ACHN (cell line): Measurements from ENCODE around the gene ANKRD37.

Source experiments
- DNase-seq: peaks from one replicate; pipeline ENCODE4 v3.0.0-alpha.2; 2015
- in situ Hi-C: cut with HindIII; loops from 2 replicates; pipeline ENCODE4 v1.10.0; 2017; ENCODE audit warnings: low sequenced_read_pairs, low pct_ligation_motif_present, low pct_unique_long_range_greater_than_20kb

Gene ANKRD37

DNA sequence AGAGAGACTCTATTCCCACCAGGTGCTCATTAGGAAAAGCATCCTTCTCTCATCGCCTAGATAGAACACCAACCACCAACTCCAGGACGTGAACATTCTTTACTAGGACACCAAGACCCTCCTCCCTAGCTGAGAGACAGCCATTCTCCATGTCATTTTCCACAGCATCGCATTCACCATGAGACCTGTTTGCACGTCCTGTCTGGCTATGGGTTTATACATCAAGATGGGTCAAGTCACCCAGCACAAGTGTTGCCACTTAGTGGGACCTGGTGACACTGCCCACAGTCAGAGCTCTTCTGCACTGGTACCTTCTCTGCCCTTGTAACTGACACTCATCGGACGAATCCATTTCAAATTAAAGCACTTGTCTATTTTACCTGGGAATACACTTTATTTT is 18.4 kb upstream of the ANKRD37 start:
- DNase-seq = no peak
- in situ Hi-C loops = no loop called here

DNA sequence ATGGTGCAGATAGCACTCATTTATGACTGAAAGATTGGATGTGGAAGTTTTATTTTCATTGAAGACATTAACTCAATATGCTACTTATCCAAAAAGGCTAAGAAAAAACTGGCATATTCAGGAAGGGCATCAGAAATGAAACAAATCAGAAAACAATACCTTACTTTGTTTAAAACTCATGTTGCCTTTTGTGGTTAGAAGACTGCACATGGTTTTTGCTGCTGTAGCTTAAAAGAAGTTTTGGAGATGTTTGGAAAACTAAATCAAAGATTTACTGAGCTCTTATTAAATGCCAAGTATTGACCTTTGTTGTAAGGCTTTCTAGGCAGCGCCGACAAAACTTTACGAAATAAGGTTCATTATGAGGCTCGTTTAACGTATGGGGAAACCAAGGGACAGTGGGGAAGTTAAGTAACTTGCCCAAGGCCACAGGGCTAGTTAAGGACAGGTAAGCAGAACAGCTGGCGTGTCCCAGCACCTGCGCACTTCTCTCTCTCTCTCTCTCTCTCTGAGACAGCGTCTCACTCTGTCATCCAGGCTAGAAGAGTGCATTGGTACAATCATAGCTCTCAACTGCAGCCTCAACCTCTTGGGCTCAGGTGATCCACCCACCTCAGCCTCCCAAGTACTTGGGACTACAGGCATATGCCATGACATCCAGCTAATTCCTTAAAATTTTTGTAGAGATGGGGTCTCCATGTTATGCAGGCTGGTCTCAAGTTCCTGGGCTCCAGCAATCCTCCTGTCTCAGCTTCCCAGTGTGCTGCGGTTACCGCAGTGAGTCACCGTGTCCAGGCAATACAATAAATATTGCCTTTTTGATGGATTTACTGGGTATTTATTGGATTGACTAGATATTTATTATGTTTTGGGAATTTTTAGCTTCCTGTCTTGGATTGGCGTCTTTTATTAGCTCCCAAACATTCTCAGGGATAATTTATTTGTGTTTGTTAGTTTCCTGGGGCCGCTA is 17.0 kb upstream of the ANKRD37 start:
- DNase-seq = no peak
- in situ Hi-C loops = no loop called here

DNA sequence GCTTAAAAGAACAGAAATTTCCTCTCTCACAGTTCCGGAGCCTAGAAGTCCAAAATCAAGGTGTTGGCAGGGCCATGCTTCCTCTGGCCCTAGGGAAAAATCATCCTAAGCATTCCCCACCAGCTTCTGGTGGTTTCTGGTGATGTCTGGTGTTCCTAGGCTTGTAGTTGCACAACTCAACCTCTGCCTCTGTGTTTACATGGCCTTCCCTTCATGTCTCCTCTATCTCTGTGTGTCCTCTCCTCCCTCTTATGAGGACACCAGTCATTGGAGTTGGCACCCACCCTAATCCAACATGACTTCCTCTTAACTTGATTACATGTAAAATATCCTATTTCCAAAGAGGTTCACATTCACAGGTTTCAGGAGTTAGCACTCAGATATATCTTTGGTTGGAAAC is 16.3 kb upstream of the ANKRD37 start:
- DNase-seq = no peak
- in situ Hi-C loops = no loop called here

DNA sequence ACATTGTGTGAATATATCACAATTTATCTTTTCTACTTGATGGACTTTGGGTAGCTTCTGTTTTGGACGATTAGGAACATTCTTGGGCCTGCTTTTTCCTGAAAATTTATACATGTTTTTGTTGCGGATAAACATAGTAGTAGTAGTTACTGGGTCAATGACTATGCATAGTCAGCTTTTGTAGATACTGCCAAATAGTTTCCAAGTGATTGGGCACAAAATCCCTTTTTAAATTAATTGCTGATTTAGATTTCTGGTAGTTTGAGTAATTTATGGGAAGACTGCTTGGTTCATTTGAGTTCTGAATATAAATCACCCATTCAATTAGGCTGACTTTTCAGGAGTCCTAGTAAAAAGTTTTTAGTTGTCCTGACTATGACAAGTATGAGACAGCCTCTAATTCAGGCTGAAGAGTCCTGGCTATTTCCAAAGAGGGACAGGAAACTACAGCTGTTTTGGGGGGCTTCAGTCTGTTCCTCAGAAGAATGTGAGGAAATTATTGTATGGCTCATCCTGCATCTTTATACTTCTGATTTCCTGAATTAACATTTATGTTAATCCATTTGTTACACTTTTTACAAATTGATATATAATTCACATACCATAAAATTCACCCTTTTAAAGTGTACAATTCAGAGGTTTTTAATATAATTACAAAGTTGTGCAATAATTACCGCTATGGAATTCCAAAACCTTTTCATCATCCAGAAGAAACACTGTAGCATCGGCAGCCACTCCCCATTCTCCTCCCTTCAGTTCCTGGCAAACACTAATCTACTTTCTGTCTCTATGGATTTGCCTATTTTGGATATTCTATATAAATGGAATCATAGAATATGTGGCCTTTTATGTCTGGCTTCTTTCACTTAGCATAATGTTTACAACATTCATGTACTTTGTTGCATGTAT is 15.1 kb upstream of the ANKRD37 start:
- DNase-seq = no peak
- in situ Hi-C loops = no loop called here

DNA sequence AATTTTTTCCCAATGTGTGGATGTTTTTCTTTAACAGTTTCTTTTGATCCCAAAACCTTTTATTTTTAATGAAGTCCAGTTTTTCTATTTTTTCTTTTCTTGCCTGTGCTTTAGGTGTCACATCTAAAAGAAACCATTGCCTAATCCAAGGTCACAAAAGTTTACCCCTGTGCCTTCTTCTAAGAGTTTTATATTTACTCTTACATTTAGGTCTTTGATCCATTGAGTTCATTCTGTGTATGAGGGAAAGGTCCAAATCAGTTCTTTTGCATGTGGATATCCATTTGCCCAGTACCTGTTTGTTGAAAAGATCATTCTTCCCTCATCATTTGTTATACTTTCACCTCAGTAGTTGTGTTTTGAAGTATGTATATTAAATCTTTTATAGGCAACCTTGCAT is 13.9 kb upstream of the ANKRD37 start:
- DNase-seq = no peak
- in situ Hi-C loops = no loop called here

DNA sequence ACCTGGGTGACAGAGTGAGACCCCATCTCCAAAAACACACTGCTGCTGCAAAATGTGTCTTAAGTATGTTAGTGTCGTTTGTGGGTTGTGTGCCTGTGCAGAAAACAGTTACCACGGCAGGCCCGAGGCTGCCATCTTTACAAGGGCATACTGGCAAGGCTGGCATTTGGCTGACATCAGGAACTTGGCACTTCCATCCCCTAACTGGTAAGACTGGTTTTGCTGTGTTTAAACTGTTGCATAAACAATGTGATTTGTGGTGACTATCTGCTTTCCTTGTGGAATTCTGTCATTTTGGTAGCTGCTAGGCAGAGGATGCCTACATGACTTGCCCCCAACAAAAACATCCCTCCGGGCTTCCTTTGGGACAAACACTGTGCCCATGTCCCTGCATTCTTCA is 13.2 kb upstream of the ANKRD37 start:
- no peak for DNase-seq
- in situ Hi-C loops = no loop called here

DNA sequence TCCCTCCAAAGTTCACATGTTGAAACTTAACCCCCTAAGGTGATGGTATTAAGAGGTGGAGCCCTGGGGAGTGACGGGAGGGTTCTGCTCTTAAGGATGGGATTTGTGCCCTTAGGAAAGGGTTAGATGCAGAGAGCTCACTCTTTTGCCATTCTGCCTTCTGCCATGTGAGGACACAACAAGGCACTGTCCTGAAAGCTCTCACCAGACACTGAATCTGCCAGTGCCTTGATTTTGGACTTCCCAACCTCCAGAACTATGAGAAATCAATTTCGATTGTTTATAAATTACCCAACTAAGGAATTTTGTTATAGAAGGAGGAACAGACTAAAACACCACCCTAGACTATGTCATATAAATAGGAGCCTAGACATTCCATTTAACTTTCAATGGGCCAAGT is 12.6 kb upstream of the ANKRD37 start:
- DNase-seq = no peak
- in situ Hi-C loops = no loop called here

DNA sequence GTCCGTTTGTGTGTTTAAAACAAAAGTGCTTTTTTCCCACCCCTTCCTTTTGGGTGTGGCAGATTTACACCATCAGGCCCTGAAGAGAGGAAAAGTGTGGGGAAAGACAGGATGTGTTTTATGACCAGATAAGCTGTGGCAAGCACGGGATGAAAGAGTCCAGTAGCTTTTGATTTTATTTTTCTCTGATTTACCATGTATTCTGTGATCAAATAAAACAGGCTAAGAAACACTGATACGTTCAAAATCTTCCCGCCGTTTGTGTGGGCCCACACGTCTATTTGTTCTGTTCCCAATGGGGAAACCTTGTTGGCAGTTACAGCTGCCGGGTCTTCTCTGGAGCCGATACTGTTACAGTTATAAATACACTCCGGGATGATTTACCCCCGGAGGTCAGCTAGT is 11.7 kb upstream of the ANKRD37 start:
- no peak for DNase-seq
- in situ Hi-C loops = no loop called here

DNA sequence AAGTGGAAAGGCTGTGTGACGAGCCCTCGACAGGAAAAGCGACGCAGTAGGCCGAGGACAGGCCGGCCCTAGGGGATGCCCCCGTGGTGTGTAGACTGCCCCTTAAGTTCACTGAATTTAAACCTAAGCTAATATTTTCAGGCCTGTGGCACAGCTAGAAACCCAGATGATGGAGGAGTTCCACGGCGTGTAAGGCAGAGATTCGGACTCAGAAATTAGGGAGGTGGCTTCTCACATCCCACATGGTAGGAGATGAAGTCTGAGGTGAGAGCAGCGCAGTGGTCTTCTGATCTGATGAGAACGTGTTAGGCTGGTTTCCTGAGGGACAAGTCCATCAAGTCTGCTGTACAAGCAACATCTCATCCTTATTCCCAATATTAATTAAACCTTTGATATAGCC is 8.7 kb upstream of the ANKRD37 start:
- DNase-seq = no peak
- in situ Hi-C loops = no loop called here

DNA sequence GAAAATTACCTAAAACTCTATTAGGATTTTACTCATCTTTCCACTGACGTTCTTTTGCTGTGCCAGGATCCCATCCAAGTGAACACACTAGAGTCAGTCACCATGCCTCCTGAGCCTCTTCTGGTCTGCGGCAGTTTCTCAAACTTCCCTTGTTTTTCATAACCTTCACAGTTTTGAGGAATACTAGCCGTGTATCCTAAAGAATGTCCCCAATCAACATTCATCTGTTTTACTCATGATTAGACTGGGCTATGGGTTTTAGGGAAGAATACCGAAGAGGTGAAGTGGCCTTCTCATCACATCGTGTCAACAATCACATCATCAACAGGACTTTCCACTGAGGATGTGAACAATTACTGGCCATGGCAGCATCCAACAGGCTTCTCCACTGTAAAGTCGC is 5.7 kb upstream of the ANKRD37 start:
- no peak for DNase-seq
- in situ Hi-C loops = no loop called here

DNA sequence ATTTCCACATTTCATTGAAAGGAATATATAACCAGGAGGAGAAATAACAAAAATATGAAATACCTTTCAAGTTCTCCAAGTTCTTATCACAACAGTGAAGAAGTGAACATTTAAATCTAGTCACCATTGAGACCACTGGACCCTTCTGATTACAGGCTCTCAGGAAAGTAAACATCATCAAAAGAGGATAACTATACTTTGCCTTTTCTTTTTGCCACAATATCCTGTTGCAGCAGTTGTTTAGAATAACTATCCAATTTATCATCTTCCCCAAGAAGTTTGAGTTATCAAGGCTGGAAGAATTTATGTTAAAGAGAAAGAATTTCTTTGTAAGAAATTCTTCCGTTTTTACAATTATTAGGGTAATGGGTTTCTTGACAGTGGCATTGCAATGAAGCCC is 4.5 kb upstream of the ANKRD37 start:
- in situ Hi-C loops = no loop called here
- DNase-seq = no peak

DNA sequence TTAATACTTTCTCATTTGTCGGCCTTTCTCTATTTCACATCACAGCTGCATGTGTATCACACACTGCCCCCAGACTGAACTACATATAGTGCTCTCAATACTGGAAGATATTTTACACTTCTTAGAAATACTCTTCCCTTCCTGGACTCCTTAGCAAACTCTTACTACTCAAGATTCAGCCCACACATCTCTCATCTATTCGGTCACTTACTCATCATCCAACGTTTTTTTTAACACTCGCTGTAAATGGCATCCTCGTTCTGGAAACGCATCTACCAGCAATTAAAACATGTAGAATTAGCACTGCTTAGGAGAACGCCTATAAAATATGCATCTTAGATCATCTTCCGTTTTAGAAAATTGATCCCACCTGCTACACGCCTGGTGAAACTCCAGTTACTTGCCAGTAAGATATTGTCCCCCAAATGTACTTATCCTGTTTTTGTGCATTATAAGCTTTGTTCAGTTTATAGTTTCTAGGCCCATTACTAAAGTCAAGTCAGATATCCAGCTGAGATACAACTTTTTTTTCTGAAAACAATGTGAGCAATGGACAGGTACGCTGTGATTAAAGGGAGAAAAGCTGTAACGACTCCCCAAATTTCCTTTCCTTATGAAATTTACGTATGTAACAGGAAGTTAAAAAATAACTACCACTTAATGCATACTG is 1.9 kb upstream of the ANKRD37 start:
- in situ Hi-C loops = no loop called here
- no peak for DNase-seq

DNA sequence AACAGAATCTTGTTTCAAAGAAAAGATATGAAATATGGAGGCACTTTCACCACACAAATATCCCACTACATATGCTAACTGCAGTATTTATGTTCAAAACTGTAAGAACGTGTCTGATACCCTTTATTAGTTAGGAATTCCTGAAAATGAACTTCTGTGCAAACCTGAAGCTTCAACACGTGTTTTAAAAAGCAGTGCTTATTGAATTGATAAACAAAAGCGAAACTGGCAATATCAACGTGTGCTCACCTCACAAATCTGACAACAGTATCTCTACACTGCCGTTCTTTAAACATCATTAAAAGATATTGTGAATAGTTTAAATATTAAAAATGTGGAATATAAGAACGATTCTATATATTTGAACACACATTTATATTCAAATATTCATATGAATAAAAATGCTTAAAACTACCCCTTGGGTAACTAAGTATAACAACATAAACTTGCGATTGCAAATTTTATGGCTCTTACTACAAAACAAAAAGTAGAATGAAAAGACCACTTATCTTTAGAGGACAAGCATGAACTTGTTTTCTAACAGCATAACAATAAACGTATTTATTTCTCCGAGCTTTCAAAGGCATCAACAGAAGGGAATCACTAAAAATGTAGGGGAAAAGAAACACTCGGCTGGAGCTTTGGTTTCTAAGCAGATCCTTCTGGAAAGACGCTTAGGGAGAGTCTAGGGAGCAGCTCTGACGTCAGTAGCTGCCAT is 1.2 kb upstream of the ANKRD37 start, which contains the start of gene LRP2BP:
LRP2BP (minus strand) TSS at position 687 of the 718 bp plus-strand sequence. CDS start 17,738 bp downstream, outside the sequence.
- in situ Hi-C loops = no loop called here
- peak; percentile 26 for DNase-seq

DNA sequence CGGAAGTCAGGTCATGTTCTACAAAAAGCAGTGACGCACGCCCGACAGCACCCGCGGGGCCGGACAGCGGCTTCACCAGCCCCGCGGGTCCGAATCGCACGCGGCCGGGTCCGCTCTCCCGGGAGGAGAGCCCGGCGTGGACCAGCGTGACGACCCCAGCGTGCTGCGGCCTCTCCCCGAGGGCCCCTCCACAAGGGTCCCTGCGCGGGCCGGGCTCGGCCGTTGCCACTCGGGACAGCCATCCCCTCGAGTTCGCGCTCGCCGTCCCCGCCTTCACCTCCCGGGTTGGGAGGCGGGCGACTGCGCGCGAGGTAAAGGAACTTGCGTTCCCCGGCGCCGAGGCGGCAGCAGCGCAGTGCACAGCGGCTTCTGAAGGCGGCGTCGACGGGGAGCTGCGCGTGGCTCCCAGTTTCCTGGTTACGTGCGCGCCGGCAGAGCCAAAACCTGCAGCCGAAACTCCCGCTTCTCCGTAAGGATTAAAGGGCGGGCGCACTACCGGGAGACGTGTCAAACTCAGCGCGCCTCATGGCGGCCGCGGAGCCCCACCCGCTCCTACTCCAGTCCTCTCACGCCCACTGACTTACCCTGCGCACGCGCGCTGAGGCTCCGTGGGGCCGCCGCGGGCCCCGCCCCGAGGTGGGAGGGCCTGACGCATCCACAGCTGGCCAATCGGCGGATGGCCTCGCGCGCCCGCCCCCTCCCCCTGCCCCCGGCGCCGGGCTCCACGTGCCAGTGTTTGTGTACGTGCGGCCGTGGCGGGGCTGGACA is 501 bp upstream of the ANKRD37 start:
- in situ Hi-C loops = no loop called here
- peak; percentile 95 for DNase-seq

DNA sequence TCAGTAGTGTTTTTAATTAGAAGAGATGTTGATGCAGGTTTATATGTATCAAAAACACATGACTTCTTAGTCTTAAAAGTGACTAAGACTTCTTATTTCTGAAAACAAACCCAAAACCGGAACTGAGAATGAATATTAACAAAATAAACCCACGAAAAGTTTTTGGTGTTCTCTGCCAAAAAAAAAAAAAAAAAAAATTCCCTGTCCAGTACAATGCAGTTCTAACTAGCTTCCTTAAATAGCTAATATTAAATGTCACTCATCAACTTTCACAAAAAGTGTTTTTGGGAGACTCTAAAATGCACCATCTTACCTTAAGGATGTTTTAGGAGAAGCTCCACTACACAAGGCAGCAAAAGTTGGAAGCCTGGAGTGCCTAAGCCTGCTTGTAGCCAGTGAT is 2.0 kb downstream of the ANKRD37 start:
- in situ Hi-C loops = no loop called here
- DNase-seq = no peak

DNA sequence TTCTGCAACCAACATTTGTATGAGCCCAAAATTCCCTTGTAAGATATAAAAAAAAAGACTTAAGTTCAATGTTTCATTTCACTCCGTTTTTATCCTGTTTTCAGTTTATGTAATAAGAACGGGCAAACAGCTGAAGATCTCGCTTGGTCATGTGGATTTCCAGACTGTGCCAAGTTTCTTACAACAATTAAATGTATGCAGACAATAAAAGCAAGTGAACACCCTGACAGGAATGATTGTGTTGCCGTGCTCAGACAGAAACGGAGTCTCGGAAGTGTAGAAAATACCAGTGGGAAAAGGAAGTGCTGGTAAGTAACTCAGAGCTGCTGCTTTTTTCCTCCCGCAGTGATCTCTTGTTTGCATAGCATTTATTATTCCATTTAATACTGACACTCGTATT is 2.8 kb downstream of the ANKRD37 start:
- in situ Hi-C loops = no loop called here
- no peak for DNase-seq

DNA sequence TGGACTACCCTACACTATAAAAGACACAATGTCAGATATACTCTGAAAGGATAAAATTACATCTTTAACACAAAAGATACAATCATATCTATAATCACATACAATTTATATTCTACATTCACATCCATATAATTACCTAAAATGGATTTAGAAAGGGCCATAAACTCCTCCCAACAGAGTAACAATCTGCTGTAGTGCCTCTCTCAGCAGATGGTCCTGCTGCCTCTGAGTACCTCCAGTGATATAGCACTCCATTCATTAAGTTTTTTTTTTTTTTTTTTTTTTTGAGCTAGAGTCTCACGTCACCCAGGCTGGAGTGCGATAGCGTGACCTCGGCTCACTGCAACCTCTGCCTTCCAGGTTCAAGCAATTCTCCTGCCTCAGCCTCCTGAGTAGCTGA is 7.4 kb downstream of the ANKRD37 start:
- in situ Hi-C loops = no loop called here
- DNase-seq = no peak
